HepG2 (cell line): ENCODE data around the gene TMF1. TPM values are rescaled to one million over a fixed set of nuclear protein-coding genes. Genes with fewer than 3 reads are reported as not detected.
A peak's percentile ranks its signal among the peaks of the same experiment; 100 is the strongest.

Experiments
- ATF2 ChIP-seq: sonication (generic); formaldehyde crosslinking; IDR thresholded peaks from 2 replicates; pipeline ENCODE4 v1.4.0; 2020; ENCODE audit warnings: missing genetic modification reagents
- CENPT ChIP-seq: sonication (generic); formaldehyde crosslinking; IDR thresholded peaks from 2 replicates; pipeline ENCODE4 v1.8.0; 2022; ENCODE audit warnings: low read depth, mild to moderate bottlenecking, moderate library complexity, missing genetic modification reagents
- EHMT2 ChIP-seq: fragments of 200-600 bp; sonication (generic); IDR thresholded peaks from 2 replicates; pipeline ENCODE4 v1.7.0; 2017; ENCODE audit warnings: antibody characterized with exemption, low read depth, low read length, borderline replicate concordance
- EP300 ChIP-seq, 3 experiments: sonication (generic) in 1 of 3; formaldehyde crosslinking in 1 of 3; IDR thresholded peaks; 2 replicates each; pipeline versions ENCODE4 v1.5.1 to v1.6.1; 2011 to 2020; ENCODE audit warnings: low read depth in 2 of 3, low read length in 2 of 3, borderline replicate concordance in 1 of 3, improper control_type of control experiment in 1 of 3, mild to moderate bottlenecking in 1 of 3, missing genetic modification reagents in 1 of 3, moderate library complexity in 1 of 3
- HCFC1 ChIP-seq: fragments of 150-350 bp; IDR thresholded peaks from 2 replicates; pipeline ENCODE4 v1.6.1; 2014; ENCODE audit warnings: low read depth, low read length
- IRF2 ChIP-seq: IDR thresholded peaks from 2 replicates; pipeline ENCODE4 v1.6.1; 2018; ENCODE audit warnings: missing genetic modification reagents, missing compliant biosample characterization
- MEIS2 ChIP-seq: sonication (generic); formaldehyde crosslinking; IDR thresholded peaks from 2 replicates; pipeline ENCODE4 v1.9.0; 2021; ENCODE audit warnings: mild to moderate bottlenecking, missing genetic modification reagents
- MIER2 ChIP-seq: IDR thresholded peaks from 2 replicates; pipeline ENCODE4 v1.6.1; 2016; ENCODE audit warnings: missing biosample characterization, missing genetic modification reagents
- NR2F2 ChIP-seq: IDR thresholded peaks from 2 replicates; pipeline ENCODE4 v1.6.1; 2012; ENCODE audit warnings: low read depth, inconsistent platforms, borderline replicate concordance
- PHF5A ChIP-seq: IDR thresholded peaks from one replicate; pipeline ENCODE4 v1.6.1; 2018; ENCODE audit warnings: low read depth, missing genetic modification reagents; ENCODE audit not compliant: unreplicated experiment
- RORA ChIP-seq: sonication (generic); formaldehyde crosslinking; IDR thresholded peaks from 2 replicates; pipeline ENCODE4 v1.5.0; 2020; ENCODE audit warnings: mild to moderate bottlenecking, missing genetic modification reagents, moderate library complexity
- SAP130 ChIP-seq: IDR thresholded peaks from 2 replicates; pipeline ENCODE4 v1.6.1; 2016; ENCODE audit warnings: low read depth
- SP4 ChIP-seq: sonication (generic); formaldehyde crosslinking; IDR thresholded peaks from 2 replicates; pipeline ENCODE4 v1.8.1; 2023; ENCODE audit warnings: mild to moderate bottlenecking, missing genetic modification reagents
- TOE1 ChIP-seq: sonication (generic); formaldehyde crosslinking; IDR thresholded peaks from 2 replicates; pipeline ENCODE4 v1.4.0; 2020; ENCODE audit warnings: mild to moderate bottlenecking, missing genetic modification reagents
- ZBED4 ChIP-seq: sonication (generic); formaldehyde crosslinking; IDR thresholded peaks from 2 replicates; pipeline ENCODE4 v1.4.0; 2020; ENCODE audit warnings: missing genetic modification reagents, borderline replicate concordance
- ZNF362 ChIP-seq: sonication (generic); formaldehyde crosslinking; IDR thresholded peaks from 2 replicates; pipeline ENCODE4 v1.4.0; 2020; ENCODE audit warnings: missing genetic modification reagents, mild to moderate bottlenecking, borderline replicate concordance
- ZNF503 ChIP-seq: sonication (generic); formaldehyde crosslinking; IDR thresholded peaks from 2 replicates; pipeline ENCODE4 v1.4.0; 2020; ENCODE audit warnings: missing genetic modification reagents
- ZNF781 ChIP-seq: sonication (generic); formaldehyde crosslinking; IDR thresholded peaks from 2 replicates; pipeline ENCODE4 v1.5.1; 2020; ENCODE audit warnings: borderline replicate concordance, mild to moderate bottlenecking, missing genetic modification reagents; ENCODE audit errors: not compliant biosample characterization
- polyA plus RNA-seq, 8 experiments: library from polyadenylated mRNA; depleted of rRNA in 3 of 8; stranded (reverse) in 7 of 8; unstranded in 1 of 8; fragments of >200 nt; fragmentation: Illumina TruSeq in 4 of 8; extraction: Trizol in 4 of 8; gene quantifications; 2 replicates each; pipeline versions ENCODE4 v1.2.1 to v1.2.3, GENCODE V29; 2011 to 2016; ENCODE audit warnings: low read depth in 4 of 8, missing spikeins in 1 of 8, mixed read lengths in 1 of 8; ENCODE audit not compliant: insufficient read depth in 1 of 8
- total RNA-seq, 5 experiments: library from RNA; depleted of rRNA; stranded (reverse); fragments of >200 nt; fragmentation: Illumina TruSeq; extraction: Trizol; gene quantifications; 2 replicates each; pipeline ENCODE4 v1.2.3, GENCODE V29; 2016; ENCODE audit warnings: low read depth in 1 of 5
- TF ChIP-seq, protein P1 (sequence below): IDR thresholded peaks from 2 replicates; pipeline ENCODE4 v1.6.1; 2018; ENCODE audit warnings: missing genetic modification reagents

The TMF1 gene
- total and polyA plus RNA-seq, 2 of the 13 experiments (the other 11 are each of a cell fraction or from before 2014, with no cell fraction given): 12.1 to 38.4 TPM

DNA sequence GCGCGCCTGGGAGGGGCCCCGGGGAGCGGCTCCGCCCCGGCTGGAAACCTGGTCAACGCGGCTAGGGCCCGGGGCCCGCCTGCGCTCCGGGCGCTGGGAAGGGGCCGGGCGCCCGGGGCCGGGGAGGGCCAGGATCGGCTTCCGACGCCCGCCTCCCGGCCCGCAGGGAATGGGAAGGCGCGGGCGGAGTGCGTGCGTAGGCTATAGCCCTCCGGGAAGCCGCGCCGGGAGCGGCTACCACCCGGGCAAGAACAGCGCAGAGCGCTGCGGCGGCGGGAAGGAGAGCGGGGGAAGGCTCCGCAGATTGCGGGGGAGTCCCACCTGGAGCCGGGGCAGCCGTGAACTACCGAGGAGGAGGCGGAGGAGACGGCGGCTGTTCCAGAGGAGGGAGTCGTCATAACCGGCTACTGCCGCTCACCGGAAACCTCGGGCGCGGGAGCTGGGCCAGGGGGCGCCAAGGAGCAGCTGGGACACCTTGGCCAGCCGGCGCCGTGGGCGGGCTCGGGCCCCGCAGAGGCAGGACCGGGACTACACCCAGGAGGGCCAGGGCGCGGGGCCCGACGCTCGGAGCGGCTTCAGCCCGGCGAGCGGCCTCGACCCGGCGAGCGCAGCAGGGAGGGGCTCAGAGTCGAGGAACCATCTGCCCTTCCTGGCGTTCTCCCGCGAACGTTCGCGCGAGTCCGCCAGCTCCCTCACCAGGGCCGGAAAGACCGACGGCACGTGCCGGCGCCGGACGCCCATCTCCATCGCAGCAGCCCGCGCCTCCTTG lies 38.7 kb downstream of the TMF1 start, which contains the start of gene EOGT (continued):
- TF ChIP-seq ZNF503 (CRISPR knock-in tag) (peak; percentile 74), SAP130 (peak; percentile 74), EP300 (IDR thresholded peaks at IDR 0.05; ENCODE audit: low read depth in 2 of 2, low read length in 2 of 2) (peak in 1 of 2 experiments; percentile 17; a peak in 1 of 4 replicates), EP300 (CRISPR knock-in tag; IDR thresholded peaks at IDR 0.05; ENCODE audit: borderline replicate concordance) (no peak), TOE1 (CRISPR knock-in tag) (no peak), MIER2 (no peak), ZBED4 (CRISPR knock-in tag) (peak; percentile 97), SP4 (peak; percentile 79; the same call in 1 of the 2 replicates), ZNF362 (CRISPR knock-in tag) (no peak), ATF2 (peak; percentile 31; the same call in 1 of the 2 replicates), HCFC1 (no peak), MEIS2 (CRISPR knock-in tag) (peak; percentile 9; the same call in 1 of the 2 replicates), EHMT2 (no peak), RORA (CRISPR knock-in tag) (0 out of 2 replicates have a peak, but pooled peaks have one; percentile 41), CENPT (CRISPR knock-in tag) (no peak), ZNF781 (CRISPR knock-in tag) (peak; percentile 83), NR2F2 (no peak), IRF2 (CRISPR knock-in tag) (peak; percentile 75; the same call in 1 of the 2 replicates), PHF5A (CRISPR knock-in tag) (peak; percentile 66)
- TF ChIP-seq, protein P1, sequence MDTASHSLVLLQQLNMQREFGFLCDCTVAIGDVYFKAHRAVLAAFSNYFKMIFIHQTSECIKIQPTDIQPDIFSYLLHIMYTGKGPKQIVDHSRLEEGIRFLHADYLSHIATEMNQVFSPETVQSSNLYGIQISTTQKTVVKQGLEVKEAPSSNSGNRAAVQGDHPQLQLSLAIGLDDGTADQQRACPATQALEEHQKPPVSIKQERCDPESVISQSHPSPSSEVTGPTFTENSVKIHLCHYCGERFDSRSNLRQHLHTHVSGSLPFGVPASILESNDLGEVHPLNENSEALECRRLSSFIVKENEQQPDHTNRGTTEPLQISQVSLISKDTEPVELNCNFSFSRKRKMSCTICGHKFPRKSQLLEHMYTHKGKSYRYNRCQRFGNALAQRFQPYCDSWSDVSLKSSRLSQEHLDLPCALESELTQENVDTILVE (CRISPR knock-in tag): 0 out of 2 replicates have a peak, but pooled peaks have one; percentile 66
